GM12892 (cell line): ENCODE data around the gene SEC31A.

Experiments used
- POLR2A ChIP-seq: IDR thresholded peaks from 2 replicates; pipeline ENCODE4 v1.6.1; 2011; ENCODE audit warnings: low read depth, low read length, control low read depth
- POLR2AphosphoS5 ChIP-seq: IDR thresholded peaks from 2 replicates; pipeline ENCODE4 v1.6.1; 2011; ENCODE audit warnings: low read depth, low read length, control low read depth
- TAF1 ChIP-seq: IDR thresholded peaks from 2 replicates; pipeline ENCODE4 v1.6.1; 2011; ENCODE audit warnings: low read depth, mild to moderate bottlenecking, control low read depth, low read length, borderline replicate concordance

- no peak for TF ChIP-seq POLR2AphosphoS5
- no peak for TF ChIP-seq POLR2A
- no peak for TF ChIP-seq TAF1
Measured at GRCh38 chr4:82868572-82868971, 22.4 kb downstream of the SEC31A start.
